ENCODE results near the gene UBTD1. TPM values are rescaled to one million over a fixed set of nuclear protein-coding genes. Genes with fewer than 3 reads are reported as not detected.

UBTD1 gene
- total and polyA plus RNA-seq, 7 experiments from 2014 or later, result 0.94 to 4.2 (median 2.1) TPM

DNA sequence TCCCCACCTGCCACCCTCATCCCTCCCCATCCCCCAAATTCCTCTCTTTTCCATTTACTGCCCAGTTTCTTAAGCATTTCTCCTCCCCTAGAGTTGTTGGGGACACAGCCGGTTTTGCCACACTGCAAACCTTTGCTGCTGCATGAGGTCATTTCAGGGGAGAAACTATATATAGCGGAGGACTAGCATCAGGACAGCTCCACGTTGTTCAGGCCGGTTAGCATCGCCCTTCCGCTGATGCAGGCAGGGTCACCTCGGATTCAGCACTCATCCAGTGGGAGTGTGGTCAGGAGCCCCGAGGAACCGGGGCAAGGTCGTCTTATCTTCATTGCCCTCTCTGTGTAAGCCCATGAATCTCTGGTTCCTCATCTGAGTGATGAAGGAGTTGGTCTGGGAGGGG, 15.6 kb downstream of the UBTD1 start:
- peaks cover 0 to 6% (median 0%) of the 10 kb centered on the region in 7 donors for H3K4me1 Mint-ChIP-seq
- POLR2A ChIA-PET, result no interaction called here
- peaks cover 0 to 18% (median 0%) of the 10 kb centered on the region in 5 donors for H3K27me3 Mint-ChIP-seq
- no peak overlapping the region for H3K27ac ChIP-seq (ENCODE audit: low read depth, low read length)
- no peak overlapping the region for H3K4me3 ChIP-seq (ENCODE audit: low read length)
- no peaks in the 10 kb centered on the region for H3K36me3 Mint-ChIP-seq
- CTCF ChIA-PET, result no interaction called here
- no peaks in the 10 kb centered on the region for H3K4me1 ChIP-seq (ENCODE audit: control insufficient read depth in 2 of 2, insufficient read depth in 2 of 2, low read length in 2 of 2)
- no peak overlapping the region for H3K4me3 Mint-ChIP-seq
- no peaks in the 10 kb centered on the region for H3K27me3 ChIP-seq (ENCODE audit: control insufficient read depth in 2 of 2, insufficient read depth in 2 of 2, low read length in 2 of 2)
- DNase-seq (no peak), ATAC-seq (no peak)
- no peaks in the 10 kb centered on the region for H3K36me3 ChIP-seq (ENCODE audit: control insufficient read depth in 2 of 3, insufficient read depth in 3 of 3, low read length in 3 of 3)
- intact Hi-C loops (cut with micrococcal nuclease), result no loop called here
- no peaks in the 10 kb centered on the region for H3K9me3 Mint-ChIP-seq
- no peak overlapping the region for H3K27ac Mint-ChIP-seq
- H3K9me3 ChIP-seq (ENCODE audit: control insufficient read depth in 2 of 3, low read length in 3 of 3), result no peaks in the 10 kb centered on the region

DNA sequence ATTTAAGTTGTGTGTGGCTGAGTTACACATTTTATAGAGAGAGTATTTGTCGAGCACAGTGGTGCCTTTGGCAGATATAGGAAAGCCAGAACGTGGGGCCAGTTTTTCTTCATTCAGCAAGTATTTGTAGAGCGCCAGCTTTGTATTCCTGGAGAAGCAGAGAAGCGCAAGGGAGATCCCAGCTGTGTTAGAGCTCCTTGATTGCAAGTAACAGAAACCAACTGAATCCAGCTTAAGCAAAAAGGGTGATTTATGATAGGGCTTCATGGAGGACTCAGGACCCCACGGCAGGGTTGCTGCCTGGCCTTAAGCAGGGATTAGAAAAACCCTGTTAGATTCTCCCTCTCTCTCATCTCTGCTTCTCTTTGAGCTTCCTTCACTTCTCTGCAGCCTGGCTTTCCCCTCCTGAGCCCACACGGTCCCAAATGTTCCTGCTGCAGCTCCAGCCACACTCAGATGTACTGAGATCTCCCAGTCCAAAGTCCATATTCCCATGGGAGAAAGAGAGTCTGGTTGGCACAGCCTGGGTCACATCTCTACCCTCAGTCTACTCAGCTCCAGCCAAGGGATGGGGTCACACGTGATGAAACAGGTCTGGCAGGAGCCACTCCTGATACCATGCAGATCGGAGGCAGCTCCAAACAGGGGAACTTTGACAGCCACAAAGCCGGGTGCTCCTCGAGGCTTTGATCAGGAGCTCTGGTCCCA, 16.7 kb downstream of the UBTD1 start:
- H3K4me3 Mint-ChIP-seq, result no peak overlapping the region
- ChIA-PET POLR2A (no interaction called here), CTCF (interaction anchor here (0.8 to 0.9 kb wide), 2 partner anchors 25 to 50 kb away, joined by 3 read pairs; no protein-coding TSS in a partner anchor)
- H3K36me3 Mint-ChIP-seq, result no peaks in the 10 kb centered on the region
- H3K27ac Mint-ChIP-seq, result no peak overlapping the region
- no peak overlapping the region for H3K27ac ChIP-seq (ENCODE audit: low read depth, low read length)
- H3K4me1 Mint-ChIP-seq, result peaks cover 0 to 6% (median 0%) of the 10 kb centered on the region in 7 donors
- no peaks in the 10 kb centered on the region for H3K9me3 Mint-ChIP-seq
- DNase-seq (no peak), ATAC-seq (no peak)
- H3K4me1 ChIP-seq (ENCODE audit: control insufficient read depth in 2 of 2, insufficient read depth in 2 of 2, low read length in 2 of 2), result no peaks in the 10 kb centered on the region
- peaks cover 0 to 18% (median 0%) of the 10 kb centered on the region in 5 donors for H3K27me3 Mint-ChIP-seq
- H3K4me3 ChIP-seq (ENCODE audit: low read length), result no peak overlapping the region
- H3K9me3 ChIP-seq (ENCODE audit: control insufficient read depth in 2 of 3, low read length in 3 of 3), result no peaks in the 10 kb centered on the region
- intact Hi-C loops (cut with micrococcal nuclease), result no loop called here
- no peaks in the 10 kb centered on the region for H3K27me3 ChIP-seq (ENCODE audit: control insufficient read depth in 2 of 2, insufficient read depth in 2 of 2, low read length in 2 of 2)
- no peaks in the 10 kb centered on the region for H3K36me3 ChIP-seq (ENCODE audit: control insufficient read depth in 2 of 3, insufficient read depth in 3 of 3, low read length in 3 of 3)

DNA sequence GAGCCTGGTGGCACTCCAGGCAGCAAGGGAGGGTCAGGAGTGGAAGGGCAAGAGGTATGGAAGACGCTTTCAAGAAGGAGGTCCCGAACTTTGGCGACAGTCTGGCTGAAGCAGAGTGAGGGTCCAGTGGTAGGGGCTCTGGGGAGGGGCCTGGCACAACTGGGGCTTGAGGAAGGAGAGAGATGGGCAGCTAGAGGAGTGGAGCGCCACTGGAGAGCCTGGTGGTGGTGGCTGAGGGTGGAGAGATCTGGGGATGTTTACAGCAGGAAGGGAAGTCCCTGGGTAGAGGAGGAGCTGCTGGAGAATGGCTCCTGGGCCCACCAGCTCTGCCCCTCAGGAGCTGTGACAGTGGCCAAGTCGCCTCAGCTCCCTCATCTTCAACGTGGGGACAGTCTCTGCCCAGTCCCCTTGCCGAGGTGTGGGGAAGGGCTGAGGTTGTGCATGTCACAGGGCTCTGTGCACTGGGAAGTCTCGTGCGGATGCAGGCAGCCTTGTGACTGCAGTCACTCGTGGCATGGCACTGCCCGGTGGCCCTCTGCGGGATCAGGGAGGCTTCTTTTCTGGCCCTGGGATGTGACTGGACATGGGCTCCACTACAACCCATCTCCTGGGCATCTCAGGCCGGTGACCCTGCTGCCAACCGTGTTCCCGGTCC, 18.5 kb downstream of the UBTD1 start:
- no peaks in the 10 kb centered on the region for H3K9me3 Mint-ChIP-seq
- no peak overlapping the region for H3K27ac Mint-ChIP-seq
- ATAC-seq (no peak), DNase-seq (no peak)
- Histone ChIP-seq H3K4me3 (ENCODE audit: low read length) (no peak overlapping the region), H3K36me3 (ENCODE audit: control insufficient read depth in 2 of 3, insufficient read depth in 3 of 3, low read length in 3 of 3) (no peaks in the 10 kb centered on the region), H3K27ac (ENCODE audit: low read depth, low read length) (no peak overlapping the region), H3K27me3 (ENCODE audit: control insufficient read depth in 2 of 2, insufficient read depth in 2 of 2, low read length in 2 of 2) (no peaks in the 10 kb centered on the region), H3K4me1 (ENCODE audit: control insufficient read depth in 2 of 2, insufficient read depth in 2 of 2, low read length in 2 of 2) (no peaks in the 10 kb centered on the region), H3K9me3 (ENCODE audit: control insufficient read depth in 2 of 3, low read length in 3 of 3) (no peaks in the 10 kb centered on the region)
- H3K4me1 Mint-ChIP-seq, result peaks cover 0 to 6% (median 0%) of the 10 kb centered on the region in 7 donors
- no peak overlapping the region for H3K4me3 Mint-ChIP-seq
- POLR2A ChIA-PET, result no interaction called here
- no peaks in the 10 kb centered on the region for H3K36me3 Mint-ChIP-seq
- intact Hi-C loops (cut with micrococcal nuclease), result no loop called here
- peaks cover 0 to 22% (median 0%) of the 10 kb centered on the region in 5 donors for H3K27me3 Mint-ChIP-seq
- CTCF ChIA-PET, result no interaction called here

DNA sequence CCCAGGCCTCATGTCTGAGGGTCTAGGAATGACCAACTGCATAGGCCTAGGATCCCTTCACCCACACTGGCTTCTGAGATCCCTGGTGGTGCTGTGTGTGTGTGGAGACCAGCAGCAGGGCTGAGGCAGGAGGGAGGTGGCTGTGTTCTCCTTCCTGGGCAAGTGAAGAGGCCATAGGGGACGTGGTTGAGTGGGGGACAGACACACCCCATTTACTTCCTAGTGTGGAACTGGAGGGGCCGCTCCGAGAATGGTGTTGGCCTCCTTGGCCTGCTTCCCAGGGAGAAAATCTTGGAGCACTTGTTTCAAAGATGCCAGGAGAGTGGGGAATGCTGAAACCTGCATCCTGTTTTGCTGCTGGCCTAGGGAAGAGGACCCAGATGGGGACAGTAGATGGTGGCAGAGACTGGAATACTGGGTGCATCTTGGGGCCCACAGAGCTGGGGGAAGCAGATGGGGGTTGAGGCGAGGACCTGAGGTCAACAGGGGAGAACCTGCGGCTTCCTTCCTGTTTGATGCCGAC, 19.1 kb downstream of the UBTD1 start:
- Histone ChIP-seq H3K9me3 (ENCODE audit: control insufficient read depth in 2 of 3, low read length in 3 of 3) (no peaks in the 10 kb centered on the region), H3K36me3 (ENCODE audit: control insufficient read depth in 2 of 3, insufficient read depth in 3 of 3, low read length in 3 of 3) (no peaks in the 10 kb centered on the region), H3K27me3 (ENCODE audit: control insufficient read depth in 2 of 2, insufficient read depth in 2 of 2, low read length in 2 of 2) (no peaks in the 10 kb centered on the region), H3K4me1 (ENCODE audit: control insufficient read depth in 2 of 2, insufficient read depth in 2 of 2, low read length in 2 of 2) (no peaks in the 10 kb centered on the region), H3K27ac (ENCODE audit: low read depth, low read length) (no peak overlapping the region), H3K4me3 (ENCODE audit: low read length) (no peak overlapping the region)
- H3K9me3 Mint-ChIP-seq, result no peaks in the 10 kb centered on the region
- no peak for ATAC-seq
- H3K27ac Mint-ChIP-seq, result no peak overlapping the region
- intact Hi-C loops (cut with micrococcal nuclease), result no loop called here
- peaks cover 0 to 6% (median 0%) of the 10 kb centered on the region in 7 donors for H3K4me1 Mint-ChIP-seq
- no peak overlapping the region for H3K4me3 Mint-ChIP-seq
- CTCF ChIA-PET, result no interaction called here
- no peaks in the 10 kb centered on the region for H3K36me3 Mint-ChIP-seq
- no peak for DNase-seq
- POLR2A ChIA-PET, result no interaction called here
- peaks cover 0 to 22% (median 0%) of the 10 kb centered on the region in 5 donors for H3K27me3 Mint-ChIP-seq

DNA sequence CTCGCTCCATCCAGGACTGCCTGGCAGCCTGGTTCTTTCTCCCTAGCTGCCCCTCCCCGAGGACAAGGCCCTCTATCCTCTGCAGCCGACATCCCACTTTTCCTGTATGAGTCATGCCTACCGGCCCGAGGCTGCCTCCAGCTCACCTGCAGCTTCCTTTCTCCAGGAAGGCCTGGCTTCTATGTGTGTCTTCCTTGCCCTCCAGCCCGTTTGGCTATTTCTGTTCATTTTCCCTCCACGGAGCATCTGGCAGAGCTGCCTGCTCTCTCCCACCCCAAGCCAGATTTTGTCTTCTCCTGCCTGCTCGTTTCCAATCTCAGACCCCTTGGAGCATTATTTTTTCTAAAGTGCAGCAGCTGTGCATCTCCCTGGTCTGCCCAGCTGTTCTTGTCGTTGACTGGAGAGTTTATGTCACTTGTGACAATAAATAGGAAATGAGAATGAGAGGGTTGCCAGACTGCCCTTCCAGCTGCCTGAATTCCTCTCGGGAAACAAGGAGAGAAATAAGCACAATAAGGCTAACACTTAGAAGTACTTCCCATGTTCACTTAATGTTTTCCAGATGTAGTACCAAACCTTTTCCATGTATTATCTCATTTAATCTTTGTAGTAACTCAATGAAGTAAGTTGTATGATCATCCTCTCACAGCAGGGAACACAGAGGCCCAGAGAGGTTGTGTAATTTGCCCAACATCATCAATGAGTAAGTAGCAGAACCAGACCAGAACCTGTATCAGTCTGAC, 19.7 kb downstream of the UBTD1 start:
- H3K4me3 Mint-ChIP-seq, result no peak overlapping the region
- Histone ChIP-seq H3K27me3 (ENCODE audit: control insufficient read depth in 2 of 2, insufficient read depth in 2 of 2, low read length in 2 of 2) (no peaks in the 10 kb centered on the region), H3K4me3 (ENCODE audit: low read length) (no peak overlapping the region), H3K36me3 (ENCODE audit: control insufficient read depth in 2 of 3, insufficient read depth in 3 of 3, low read length in 3 of 3) (no peaks in the 10 kb centered on the region), H3K9me3 (ENCODE audit: control insufficient read depth in 2 of 3, low read length in 3 of 3) (no peaks in the 10 kb centered on the region), H3K4me1 (ENCODE audit: control insufficient read depth in 2 of 2, insufficient read depth in 2 of 2, low read length in 2 of 2) (no peaks in the 10 kb centered on the region), H3K27ac (ENCODE audit: low read depth, low read length) (no peak overlapping the region)
- ATAC-seq (no peak), DNase-seq (no peak)
- H3K9me3 Mint-ChIP-seq, result no peaks in the 10 kb centered on the region
- CTCF ChIA-PET, result no interaction called here
- peaks cover 0 to 18% (median 0%) of the 10 kb centered on the region in 5 donors for H3K27me3 Mint-ChIP-seq
- POLR2A ChIA-PET, result no interaction called here
- no peaks in the 10 kb centered on the region for H3K36me3 Mint-ChIP-seq
- peaks cover 0 to 6% (median 0%) of the 10 kb centered on the region in 7 donors for H3K4me1 Mint-ChIP-seq
- intact Hi-C loops (cut with micrococcal nuclease), result no loop called here
- H3K27ac Mint-ChIP-seq, result no peak overlapping the region

DNA sequence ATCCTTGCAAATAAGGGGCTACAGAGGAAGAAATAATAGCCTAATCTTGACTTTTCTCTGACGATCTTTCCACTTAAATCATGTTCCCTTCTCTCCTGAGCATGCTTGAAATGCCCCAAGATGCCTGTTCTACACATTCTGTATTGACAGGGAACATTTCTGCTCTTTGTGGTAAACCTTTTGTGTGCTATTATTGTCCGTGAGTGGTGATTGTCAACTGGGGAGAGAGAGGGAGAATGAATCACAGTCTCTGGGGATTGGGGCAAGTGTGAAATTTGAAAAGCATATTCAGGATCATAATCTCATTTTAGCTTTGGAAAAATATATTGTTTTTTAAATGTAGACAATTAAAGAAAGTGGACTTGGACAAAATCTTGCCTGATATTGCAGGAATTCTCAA, 20.6 kb downstream of the UBTD1 start:
- Histone ChIP-seq H3K9me3 (ENCODE audit: control insufficient read depth in 2 of 3, low read length in 3 of 3) (no peaks in the 10 kb centered on the region), H3K27me3 (ENCODE audit: control insufficient read depth in 2 of 2, insufficient read depth in 2 of 2, low read length in 2 of 2) (no peaks in the 10 kb centered on the region), H3K36me3 (ENCODE audit: control insufficient read depth in 2 of 3, insufficient read depth in 3 of 3, low read length in 3 of 3) (no peaks in the 10 kb centered on the region), H3K4me1 (ENCODE audit: control insufficient read depth in 2 of 2, insufficient read depth in 2 of 2, low read length in 2 of 2) (no peaks in the 10 kb centered on the region), H3K27ac (ENCODE audit: low read depth, low read length) (no peak overlapping the region), H3K4me3 (ENCODE audit: low read length) (no peak overlapping the region)
- POLR2A ChIA-PET, result no interaction called here
- Mint-ChIP-seq H3K4me3 (no peak overlapping the region), H3K4me1 (peaks cover 0 to 4% (median 0%) of the 10 kb centered on the region in 7 donors), H3K9me3 (no peaks in the 10 kb centered on the region), H3K27ac (no peak overlapping the region), H3K36me3 (no peaks in the 10 kb centered on the region), H3K27me3 (peaks cover 0 to 17% (median 0%) of the 10 kb centered on the region in 5 donors)
- ATAC-seq, result no peak
- intact Hi-C loops (cut with micrococcal nuclease), result no loop called here
- CTCF ChIA-PET, result no interaction called here
- no peak for DNase-seq
